HepG2 (cell line): ENCODE data around the gene TIMM17B. TPM values are rescaled to one million over a fixed set of nuclear protein-coding genes. Genes with fewer than 3 reads are reported as not detected.

Experiments
- ADNP ChIP-seq: sonication (generic); formaldehyde crosslinking; IDR thresholded peaks from 2 replicates; pipeline ENCODE4 v1.4.0; 2020; ENCODE audit warnings: missing genetic modification reagents
- BORCS8-MEF2B ChIP-seq: sonication (generic); formaldehyde crosslinking; IDR thresholded peaks from 2 replicates; pipeline ENCODE4 v1.8.0; 2022; ENCODE audit warnings: mild to moderate bottlenecking, missing genetic modification reagents
- KMT2B ChIP-seq: IDR thresholded peaks from 2 replicates; pipeline ENCODE4 v1.6.1; 2016; ENCODE audit warnings: missing genetic modification reagents, missing compliant biosample characterization
- MAFG ChIP-seq: sonication (generic); formaldehyde crosslinking; IDR thresholded peaks from 2 replicates; pipeline ENCODE4 v1.5.1; 2020; ENCODE audit warnings: mild to moderate bottlenecking, missing genetic modification reagents
- PHF5A ChIP-seq: IDR thresholded peaks from one replicate; pipeline ENCODE4 v1.6.1; 2018; ENCODE audit warnings: low read depth, missing genetic modification reagents; ENCODE audit not compliant: unreplicated experiment
- PHF8 ChIP-seq: sonication (generic); formaldehyde crosslinking; IDR thresholded peaks from 2 replicates; pipeline ENCODE4 v1.5.0; 2020; ENCODE audit warnings: missing genetic modification reagents
- RARA ChIP-seq: IDR thresholded peaks from 2 replicates; pipeline ENCODE4 v1.6.1; 2016; ENCODE audit warnings: missing genetic modification reagents, missing compliant biosample characterization
- RBAK ChIP-seq: sonication (generic); formaldehyde crosslinking; IDR thresholded peaks from 2 replicates; pipeline ENCODE4 v1.5.1; 2020; ENCODE audit warnings: mild to moderate bottlenecking, missing genetic modification reagents
- RELA ChIP-seq: sonication (generic); formaldehyde crosslinking; IDR thresholded peaks from 2 replicates; pipeline ENCODE4 v1.4.0; 2020; ENCODE audit warnings: missing genetic modification reagents
- SALL1 ChIP-seq: sonication (generic); formaldehyde crosslinking; IDR thresholded peaks from 2 replicates; pipeline ENCODE4 v1.8.0; 2022; ENCODE audit warnings: mild to moderate bottlenecking, missing genetic modification reagents
- SNAI1 ChIP-seq: sonication (generic); formaldehyde crosslinking; IDR thresholded peaks from 2 replicates; pipeline ENCODE4 v1.5.0; 2020; ENCODE audit warnings: mild to moderate bottlenecking, missing genetic modification reagents, borderline replicate concordance
- TBL1XR1 ChIP-seq: fragments of 150-350 bp; IDR thresholded peaks from 2 replicates; pipeline ENCODE4 v1.6.1; 2014; ENCODE audit warnings: borderline replicate concordance, low read length; ENCODE audit not compliant: partially characterized antibody
- TFAP4 ChIP-seq: sonication (generic); IDR thresholded peaks from 2 replicates; pipeline ENCODE4 v1.6.1; 2016; ENCODE audit warnings: low read depth, borderline replicate concordance
- ZMYM2 ChIP-seq: sonication (generic); formaldehyde crosslinking; IDR thresholded peaks from 2 replicates; pipeline ENCODE4 v1.8.0; 2022; ENCODE audit warnings: mild to moderate bottlenecking, missing genetic modification reagents
- ZNF326 ChIP-seq: sonication (generic); formaldehyde crosslinking; IDR thresholded peaks from 2 replicates; pipeline ENCODE4 v1.4.0; 2020; ENCODE audit warnings: missing genetic modification reagents, borderline replicate concordance
- ZNF547 ChIP-seq: sonication (generic); formaldehyde crosslinking; IDR thresholded peaks from 2 replicates; pipeline ENCODE4 v1.5.1; 2020; ENCODE audit warnings: mild to moderate bottlenecking, missing genetic modification reagents
- ZNF660 ChIP-seq: sonication (generic); formaldehyde crosslinking; IDR thresholded peaks from 2 replicates; pipeline ENCODE4 v1.5.1; 2020; ENCODE audit warnings: mild to moderate bottlenecking, low read depth, missing genetic modification reagents, borderline replicate concordance
- ZNF724P ChIP-seq: sonication (generic); formaldehyde crosslinking; IDR thresholded peaks from 2 replicates; pipeline ENCODE4 v1.8.0; 2022; ENCODE audit warnings: missing genetic modification reagents, borderline replicate concordance
- ZNF737 ChIP-seq: sonication (generic); formaldehyde crosslinking; IDR thresholded peaks from 2 replicates; pipeline ENCODE4 v1.5.0; 2020; ENCODE audit warnings: missing genetic modification reagents, mild to moderate bottlenecking, borderline replicate concordance
- ZNF773 ChIP-seq: sonication (generic); formaldehyde crosslinking; IDR thresholded peaks from 2 replicates; pipeline ENCODE4 v1.4.0; 2020; ENCODE audit warnings: missing genetic modification reagents, borderline replicate concordance
- polyA plus RNA-seq, 8 experiments: library from polyadenylated mRNA; depleted of rRNA in 3 of 8; stranded (reverse) in 7 of 8; unstranded in 1 of 8; fragments of >200 nt; fragmentation: Illumina TruSeq in 4 of 8; extraction: Trizol in 4 of 8; gene quantifications; 2 replicates each; pipeline versions ENCODE4 v1.2.1 to v1.2.3, GENCODE V29; 2011 to 2016; ENCODE audit warnings: low read depth in 4 of 8, missing spikeins in 1 of 8, mixed read lengths in 1 of 8; ENCODE audit not compliant: insufficient read depth in 1 of 8
- total RNA-seq, 5 experiments: library from RNA; depleted of rRNA; stranded (reverse); fragments of >200 nt; fragmentation: Illumina TruSeq; extraction: Trizol; gene quantifications; 2 replicates each; pipeline ENCODE4 v1.2.3, GENCODE V29; 2016; ENCODE audit warnings: low read depth in 1 of 5
- TF ChIP-seq, protein P1 (sequence below): sonication (generic); formaldehyde crosslinking; conservative IDR thresholded peaks from 2 replicates; pipeline ENCODE4 v1.8.1; 2023; ENCODE audit warnings: missing genetic modification reagents
- TF ChIP-seq, protein P2 (sequence below): sonication (generic); formaldehyde crosslinking; IDR thresholded peaks from 2 replicates; pipeline ENCODE4 v1.4.0; 2020; ENCODE audit warnings: missing genetic modification reagents
- TF ChIP-seq, protein P3 (sequence below): sonication (generic); formaldehyde crosslinking; conservative IDR thresholded peaks from 2 replicates; pipeline ENCODE4 v1.4.0; 2020; ENCODE audit warnings: missing genetic modification reagents
- TF ChIP-seq, protein P4 (sequence below): sonication (generic); formaldehyde crosslinking; IDR thresholded peaks from 2 replicates; pipeline ENCODE4 v1.8.0; 2022; ENCODE audit warnings: missing genetic modification reagents, low read depth, mild to moderate bottlenecking, borderline replicate concordance

The TIMM17B gene
- total and polyA plus RNA-seq, 2 of the 13 experiments (the other 11 are each of a cell fraction or from before 2014, with no cell fraction given) = 56.0 to 72.5 TPM

DNA sequence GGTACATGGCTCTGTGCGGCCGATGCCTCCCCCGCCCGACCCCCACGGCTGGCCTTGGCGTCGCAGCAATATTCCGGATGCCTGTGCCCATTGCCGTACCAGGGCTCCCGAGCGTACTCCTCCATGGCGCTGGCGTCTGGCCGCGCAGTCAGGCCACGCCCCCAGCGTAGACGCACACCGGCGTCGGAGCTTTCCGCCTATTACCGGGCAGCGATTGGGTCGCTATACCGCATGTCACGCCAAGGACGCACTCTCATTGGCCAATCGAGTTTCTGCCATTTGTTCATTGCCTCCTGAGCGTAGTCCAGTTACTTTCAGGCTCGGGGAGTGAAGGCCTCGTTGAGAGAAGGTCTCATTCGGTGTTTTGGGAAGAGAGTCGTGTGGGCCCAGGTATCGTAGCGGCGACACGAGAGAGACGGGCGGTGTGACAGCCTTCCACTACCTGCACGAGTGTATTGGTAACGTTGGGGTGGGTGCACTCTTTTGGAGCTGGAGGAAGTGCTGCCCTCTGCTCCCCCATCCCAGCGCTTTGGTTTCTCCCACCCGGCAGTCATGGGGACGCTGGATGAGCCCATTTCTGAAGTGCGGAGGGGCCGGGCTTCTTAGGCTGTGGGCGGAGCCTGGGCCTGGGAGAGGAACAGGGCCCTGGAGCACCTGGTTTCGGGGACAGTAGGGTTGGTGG is at the start of gene TIMM17B, which contains the start of gene PQBP1 (continued):
- TF ChIP-seq, protein P1, sequence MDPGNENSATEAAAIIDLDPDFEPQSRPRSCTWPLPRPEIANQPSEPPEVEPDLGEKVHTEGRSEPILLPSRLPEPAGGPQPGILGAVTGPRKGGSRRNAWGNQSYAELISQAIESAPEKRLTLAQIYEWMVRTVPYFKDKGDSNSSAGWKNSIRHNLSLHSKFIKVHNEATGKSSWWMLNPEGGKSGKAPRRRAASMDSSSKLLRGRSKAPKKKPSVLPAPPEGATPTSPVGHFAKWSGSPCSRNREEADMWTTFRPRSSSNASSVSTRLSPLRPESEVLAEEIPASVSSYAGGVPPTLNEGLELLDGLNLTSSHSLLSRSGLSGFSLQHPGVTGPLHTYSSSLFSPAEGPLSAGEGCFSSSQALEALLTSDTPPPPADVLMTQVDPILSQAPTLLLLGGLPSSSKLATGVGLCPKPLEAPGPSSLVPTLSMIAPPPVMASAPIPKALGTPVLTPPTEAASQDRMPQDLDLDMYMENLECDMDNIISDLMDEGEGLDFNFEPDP (CRISPR knock-in tag) = no peak
- TF ChIP-seq ADNP = no peak
- TF ChIP-seq RBAK (CRISPR knock-in tag) = no peak
- no peak for TF ChIP-seq PHF5A (CRISPR knock-in tag)
- TF ChIP-seq ZNF547 (CRISPR knock-in tag) = no peak
- no peak; the same call in 1 of the 2 replicates for TF ChIP-seq KMT2B (CRISPR knock-in tag)
- TF ChIP-seq, protein P2, sequence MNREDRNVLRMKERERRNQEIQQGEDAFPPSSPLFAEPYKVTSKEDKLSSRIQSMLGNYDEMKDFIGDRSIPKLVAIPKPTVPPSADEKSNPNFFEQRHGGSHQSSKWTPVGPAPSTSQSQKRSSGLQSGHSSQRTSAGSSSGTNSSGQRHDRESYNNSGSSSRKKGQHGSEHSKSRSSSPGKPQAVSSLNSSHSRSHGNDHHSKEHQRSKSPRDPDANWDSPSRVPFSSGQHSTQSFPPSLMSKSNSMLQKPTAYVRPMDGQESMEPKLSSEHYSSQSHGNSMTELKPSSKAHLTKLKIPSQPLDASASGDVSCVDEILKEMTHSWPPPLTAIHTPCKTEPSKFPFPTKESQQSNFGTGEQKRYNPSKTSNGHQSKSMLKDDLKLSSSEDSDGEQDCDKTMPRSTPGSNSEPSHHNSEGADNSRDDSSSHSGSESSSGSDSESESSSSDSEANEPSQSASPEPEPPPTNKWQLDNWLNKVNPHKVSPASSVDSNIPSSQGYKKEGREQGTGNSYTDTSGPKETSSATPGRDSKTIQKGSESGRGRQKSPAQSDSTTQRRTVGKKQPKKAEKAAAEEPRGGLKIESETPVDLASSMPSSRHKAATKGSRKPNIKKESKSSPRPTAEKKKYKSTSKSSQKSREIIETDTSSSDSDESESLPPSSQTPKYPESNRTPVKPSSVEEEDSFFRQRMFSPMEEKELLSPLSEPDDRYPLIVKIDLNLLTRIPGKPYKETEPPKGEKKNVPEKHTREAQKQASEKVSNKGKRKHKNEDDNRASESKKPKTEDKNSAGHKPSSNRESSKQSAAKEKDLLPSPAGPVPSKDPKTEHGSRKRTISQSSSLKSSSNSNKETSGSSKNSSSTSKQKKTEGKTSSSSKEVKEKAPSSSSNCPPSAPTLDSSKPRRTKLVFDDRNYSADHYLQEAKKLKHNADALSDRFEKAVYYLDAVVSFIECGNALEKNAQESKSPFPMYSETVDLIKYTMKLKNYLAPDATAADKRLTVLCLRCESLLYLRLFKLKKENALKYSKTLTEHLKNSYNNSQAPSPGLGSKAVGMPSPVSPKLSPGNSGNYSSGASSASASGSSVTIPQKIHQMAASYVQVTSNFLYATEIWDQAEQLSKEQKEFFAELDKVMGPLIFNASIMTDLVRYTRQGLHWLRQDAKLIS (CRISPR knock-in tag) = no peak
- TF ChIP-seq MAFG (CRISPR knock-in tag) = no peak
- TF ChIP-seq, protein P3, sequence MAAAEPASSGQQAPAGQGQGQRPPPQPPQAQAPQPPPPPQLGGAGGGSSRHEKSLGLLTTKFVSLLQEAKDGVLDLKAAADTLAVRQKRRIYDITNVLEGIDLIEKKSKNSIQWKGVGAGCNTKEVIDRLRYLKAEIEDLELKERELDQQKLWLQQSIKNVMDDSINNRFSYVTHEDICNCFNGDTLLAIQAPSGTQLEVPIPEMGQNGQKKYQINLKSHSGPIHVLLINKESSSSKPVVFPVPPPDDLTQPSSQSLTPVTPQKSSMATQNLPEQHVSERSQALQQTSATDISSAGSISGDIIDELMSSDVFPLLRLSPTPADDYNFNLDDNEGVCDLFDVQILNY (CRISPR knock-in tag) = no peak
- TF ChIP-seq PHF8 (CRISPR knock-in tag) = peak; percentile 80
- TF ChIP-seq ZNF773 (CRISPR knock-in tag) = no peak
- no peak for TF ChIP-seq ZNF724P (CRISPR knock-in tag)
- TF ChIP-seq TBL1XR1 = no peak
- no peak for TF ChIP-seq BORCS8-MEF2B (CRISPR knock-in tag)
- TF ChIP-seq ZNF737 (CRISPR knock-in tag) = no peak
- no peak for TF ChIP-seq RELA
- no peak for TF ChIP-seq RARA (CRISPR knock-in tag)
- TF ChIP-seq ZMYM2 = no peak
- no peak for TF ChIP-seq ZNF326 (CRISPR knock-in tag)
- TF ChIP-seq, protein P4, sequence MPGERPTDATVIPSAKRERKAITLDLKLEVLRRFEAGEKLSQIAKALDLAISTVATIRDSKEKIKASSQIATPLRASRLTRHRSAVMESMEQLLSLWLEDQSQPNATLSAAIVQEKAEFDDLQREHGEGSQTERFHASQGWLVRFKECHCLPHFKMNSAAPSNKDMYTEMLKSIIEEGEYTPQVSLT (CRISPR knock-in tag) = no peak
- TF ChIP-seq TFAP4 = no peak
- TF ChIP-seq SALL1 = peak; percentile 36; the same call in 1 of the 2 replicates
- TF ChIP-seq ZNF660 (CRISPR knock-in tag) = no peak
- TF ChIP-seq SNAI1 (CRISPR knock-in tag) = no peak
